Measurements from ENCODE around the gene ATP6V0A1.

The ATP6V0A1 gene

GRCh38 chr17:42512733-42513251 is 54.1 kb downstream of the ATP6V0A1 start:
- DNase-seq (ENCODE audit: extremely low read depth, low read depth) = no peak
- no peak overlapping the region for H3K4me3 ChIP-seq (replicated peaks; ENCODE audit: low read depth, low read length)
- no peak for TF ChIP-seq CTCF (IDR thresholded peaks at IDR 0.05; ENCODE audit: low read depth, low read length, missing control alignments)

GRCh38 chr17:42513686-42514085 is 55.0 kb downstream of the ATP6V0A1 start:
- TF ChIP-seq CTCF (IDR thresholded peaks at IDR 0.05; ENCODE audit: low read depth, low read length, missing control alignments) = no peak
- DNase-seq (ENCODE audit: extremely low read depth, low read depth) = no peak

GRCh38 chr17:42514279-42514678 is 55.6 kb downstream of the ATP6V0A1 start:
- TF ChIP-seq CTCF (IDR thresholded peaks at IDR 0.05; ENCODE audit: low read depth, low read length, missing control alignments) = no peak
- no peak overlapping the region for H3K4me3 ChIP-seq (replicated peaks; ENCODE audit: low read depth, low read length)
- DNase-seq (ENCODE audit: extremely low read depth, low read depth) = no peak

More at GRCh38 chr17:42513686-42514085, 55.0 kb downstream of the ATP6V0A1 start:
- H3K4me3 ChIP-seq (replicated peaks; ENCODE audit: low read depth, low read length) = no peak overlapping the region

- H3K4me3 ChIP-seq (replicated peaks; ENCODE audit: low read depth, low read length) = no peak overlapping the region
- no peak for DNase-seq (ENCODE audit: extremely low read depth, low read depth)
- no peak for TF ChIP-seq CTCF (IDR thresholded peaks at IDR 0.05; ENCODE audit: low read depth, low read length, missing control alignments)
Observed at GRCh38 chr17:42514867-42515266, 56.2 kb downstream of the ATP6V0A1 start.

- H3K4me3 ChIP-seq (replicated peaks; ENCODE audit: low read depth, low read length) = no peak overlapping the region
- TF ChIP-seq CTCF (IDR thresholded peaks at IDR 0.05; ENCODE audit: low read depth, low read length, missing control alignments) = peak; percentile 97
- DNase-seq (ENCODE audit: extremely low read depth, low read depth) = peak; percentile 80
Observed at GRCh38 chr17:42517516-42517915, 58.8 kb downstream of the ATP6V0A1 start.

GRCh38 chr17:42518046-42518754 is 59.5 kb downstream of the ATP6V0A1 start:
- H3K4me3 ChIP-seq (replicated peaks; ENCODE audit: low read depth, low read length) = no peak overlapping the region
- TF ChIP-seq CTCF (IDR thresholded peaks at IDR 0.05; ENCODE audit: low read depth, low read length, missing control alignments) = no peak
- peak; percentile 95 for DNase-seq (ENCODE audit: extremely low read depth, low read depth)
